ENCODE results near the gene GALR1.
A peak's percentile ranks its signal among the peaks of the same experiment; 100 is the strongest.
"Not testable (repeated sequence)": the region's sequence is repeated elsewhere in the genome, so short reads cannot be mapped to it uniquely, and the experiment has no call there.

The GALR1 gene

GRCh38 chr18:77250926-77251729 is 1.5 kb downstream of the GALR1 start:
- DNase-seq (ENCODE audit: low spot score), result peak; percentile 49

- DNase-seq (ENCODE audit: low spot score), result no peak
Observed at GRCh38 chr18:77251730-77252050, 2.0 kb downstream of the GALR1 start.

GRCh38 chr18:77254711-77255405 is 5.2 kb downstream of the GALR1 start:
- no peak for DNase-seq (ENCODE audit: low spot score)

GRCh38 chr18:77255426-77256105 is 5.9 kb downstream of the GALR1 start:
- DNase-seq (ENCODE audit: low spot score), result no peak

GRCh38 chr18:77262643-77263465 is 13.2 kb downstream of the GALR1 start:
- no peak for DNase-seq (ENCODE audit: low spot score)

GRCh38 chr18:77263466-77263763 is 13.8 kb downstream of the GALR1 start:
- no peak for DNase-seq (ENCODE audit: low spot score)

- DNase-seq (ENCODE audit: low spot score), result no peak
Observed at GRCh38 chr18:77267969-77268368, 18.3 kb downstream of the GALR1 start.

- no peak for DNase-seq (ENCODE audit: low spot score)
Observed at GRCh38 chr18:77268456-77268855, 18.8 kb downstream of the GALR1 start.

GRCh38 chr18:77271576-77272481 is 22.2 kb downstream of the GALR1 start:
- DNase-seq (ENCODE audit: low spot score), result no peak

GRCh38 chr18:77290841-77291240 is 41.2 kb downstream of the GALR1 start:
- not testable (repeated sequence) for DNase-seq (ENCODE audit: low spot score)

- no peak for DNase-seq (ENCODE audit: low spot score)
Observed at GRCh38 chr18:77298172-77298571, 48.5 kb downstream of the GALR1 start.

GRCh38 chr18:77299706-77300105 is 50.1 kb downstream of the GALR1 start:
- DNase-seq (ENCODE audit: low spot score), result no peak

GRCh38 chr18:77300579-77300978 is 50.9 kb downstream of the GALR1 start:
- DNase-seq (ENCODE audit: low spot score), result no peak

GRCh38 chr18:77304268-77304667 is 54.6 kb downstream of the GALR1 start:
- DNase-seq (ENCODE audit: low spot score), result no peak

- DNase-seq (ENCODE audit: low spot score), result no peak
Observed at GRCh38 chr18:77305676-77306075, 56.0 kb downstream of the GALR1 start.

GRCh38 chr18:77308216-77308615 is 58.6 kb downstream of the GALR1 start:
- no peak for DNase-seq (ENCODE audit: low spot score)

- no peak for DNase-seq (ENCODE audit: low spot score)
Observed at GRCh38 chr18:77314511-77314910, 64.9 kb downstream of the GALR1 start.

GRCh38 chr18:77314952-77315351 is 65.3 kb downstream of the GALR1 start:
- DNase-seq (ENCODE audit: low spot score), result no peak

GRCh38 chr18:77316008-77316407 is 66.4 kb downstream of the GALR1 start:
- no peak for DNase-seq (ENCODE audit: low spot score)

GRCh38 chr18:77316641-77317040 is 67.0 kb downstream of the GALR1 start:
- no peak for DNase-seq (ENCODE audit: low spot score)

- DNase-seq (ENCODE audit: low spot score), result no peak
Observed at GRCh38 chr18:77320971-77321559, 71.4 kb downstream of the GALR1 start.

Measured in iPS-NIHi11 (cell line).